Activated CD4-positive, alpha-beta T cell treated with anti-CD3 and anti-CD28 coated beads for 36 hours (primary cell): ENCODE data around the gene DCAF11. TPM values are rescaled to one million over a fixed set of nuclear protein-coding genes. Genes with fewer than 3 reads are reported as not detected.

Source experiments
- ATAC-seq: fragments of 200-7000 bp; cut with Tn5 transposase; one replicate; pipeline ENCODE4 v1.10.0; 2021; ENCODE audit warnings: mild to moderate bottlenecking, moderate library complexity
- CTCF ChIA-PET: fragments of 350-600 bp; sonication (Branson Sonifier 250); formaldehyde crosslinking; loops from one replicate; lab custom pipeline; 2021; ENCODE audit warnings: antibody characterized with exemption; lab: Charles Lee
- POLR2A ChIA-PET: fragments of 350-600 bp; sonication (Branson Sonifier 250); formaldehyde crosslinking; loops from one replicate; lab custom pipeline; 2021; ENCODE audit warnings: antibody characterized with exemption, inconsistent platforms; lab: Charles Lee
- DNase-seq: peaks from one replicate; pipeline ENCODE4 v3.0.0-alpha.2; 2020
- H3K27ac Mint-ChIP-seq: one replicate; pipeline ENCODE4 v1.8.0; 2021; ENCODE audit warnings: mixed read lengths
- H3K27me3 Mint-ChIP-seq: one replicate; pipeline ENCODE4 v1.8.0; 2021; ENCODE audit warnings: mixed read lengths
- H3K36me3 Mint-ChIP-seq: one replicate; pipeline ENCODE4 v1.8.0; 2021; ENCODE audit warnings: low read depth, mixed read lengths
- H3K4me1 Mint-ChIP-seq: one replicate; pipeline ENCODE4 v1.8.0; 2021; ENCODE audit warnings: mixed read lengths
- H3K4me3 Mint-ChIP-seq: one replicate; pipeline ENCODE4 v1.8.0; 2021; ENCODE audit warnings: mild to moderate bottlenecking, moderate library complexity, mixed read lengths
- H3K9me3 Mint-ChIP-seq: one replicate; pipeline ENCODE4 v1.8.0; 2021; ENCODE audit warnings: low read depth, mixed read lengths
- intact Hi-C, 2 experiments: fragments of 100-400 bp; cut with DNase I in 1 of 2; cut with micrococcal nuclease in 1 of 2; formaldehyde crosslinking; loops; one replicate each; pipeline versions ENCODE4 v1.14.2 to v1.15.1; 2022 to 2024; cut with DNase I, micrococcal nuclease
- total RNA-seq, 2 experiments: library from RNA; stranded (reverse); gene quantifications; one replicate each; pipeline ENCODE4 v1.2.3, GENCODE V29; 2021

The DCAF11 gene
- total RNA-seq = 10 to 100 TPM; 74.0 to 86.2 TPM

DNA sequence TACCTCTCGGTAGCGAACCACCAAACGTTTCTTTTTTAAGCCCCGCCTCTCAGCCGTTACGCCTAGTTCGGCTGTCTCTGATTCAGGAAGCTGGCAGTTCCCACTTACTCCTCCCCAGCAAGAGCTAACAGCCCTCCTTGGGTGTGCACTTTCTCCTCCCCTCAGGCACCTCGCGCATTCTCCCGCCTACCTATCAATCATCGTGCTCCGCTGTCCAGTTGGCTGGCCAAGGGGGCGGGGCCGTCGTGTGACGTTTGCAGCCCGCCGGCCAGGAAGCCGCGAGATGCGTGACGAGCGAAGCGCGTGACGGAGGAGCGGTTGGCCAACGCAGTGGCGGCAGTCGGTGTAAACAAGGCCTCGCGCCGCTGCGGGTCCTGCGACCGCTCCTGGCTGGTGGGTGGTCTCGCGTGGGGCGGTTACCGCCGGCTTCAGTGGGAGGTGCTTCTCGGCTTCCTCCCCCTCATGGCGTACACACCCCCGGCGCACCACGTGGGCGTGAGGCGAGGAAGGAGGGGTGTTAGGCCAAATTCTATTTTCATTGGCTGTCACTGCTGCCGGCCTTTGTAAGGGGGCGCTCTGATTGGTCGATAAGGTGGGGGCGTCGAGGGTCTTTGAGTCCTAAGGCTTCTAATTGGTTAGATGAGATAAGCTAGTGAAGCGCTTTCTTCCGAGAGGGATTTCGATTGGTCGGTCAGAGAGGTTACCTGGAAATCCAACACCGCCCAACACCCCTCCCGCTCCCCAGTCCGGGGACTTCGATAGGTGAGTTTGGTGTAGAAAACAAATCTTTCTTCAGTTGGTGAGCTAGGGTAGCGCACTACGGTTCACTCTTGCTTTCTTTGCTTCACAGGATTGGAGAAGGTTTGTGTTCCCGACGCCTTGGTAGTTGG is at the start of gene DCAF11, which contains the start of gene NRL:
Gene DCAF11 (plus strand): TSS at position 246 of the 890 bp plus-strand sequence. CDS start 818 bp downstream, outside the sequence.
Gene NRL (minus strand): TSS at position 418 of the 890 bp plus-strand sequence. CDS start 32,101 bp downstream, outside the sequence.
- Mint-ChIP-seq H3K4me1 (peaks cover 28% of the 10 kb centered on the region), H3K27me3 (no peaks in the 10 kb centered on the region), H3K36me3 (peaks cover 36% of the 10 kb centered on the region), H3K9me3 (no peaks in the 10 kb centered on the region), H3K27ac (peak within 1 kb of the TSS; percentile 97), H3K4me3 (peak within 1 kb of the TSS; percentile 85)
- peak; percentile 99 for DNase-seq
- CTCF ChIA-PET = interaction anchor here (0.8 to 3.3 kb wide), 27 partner anchors 10 to 322 kb away, joined by 3 to 32 read pairs (median 5); partner anchors contain the start of genes CIDEB, EMC9, IRF9 and PCK2
- ATAC-seq = peak; percentile 89
- POLR2A ChIA-PET = interaction anchor here (0.6 to 2.8 kb wide), 20 partner anchors 18 to 316 kb away, joined by 3 to 35 read pairs (median 6); partner anchors contain the start of genes CHMP4A, DHRS1, EMC9 and IPO4
- intact Hi-C loops = loop anchor here (1.0 to 10.0 kb wide), 19 partner anchors 20 to 1020 kb away; partner anchors contain the start of genes EMC9 (in 2 of the 2), GMPR2 (in 2 of the 2), IRF9 (in 2 of the 2) and NEDD8 (in 2 of the 2)

DNA sequence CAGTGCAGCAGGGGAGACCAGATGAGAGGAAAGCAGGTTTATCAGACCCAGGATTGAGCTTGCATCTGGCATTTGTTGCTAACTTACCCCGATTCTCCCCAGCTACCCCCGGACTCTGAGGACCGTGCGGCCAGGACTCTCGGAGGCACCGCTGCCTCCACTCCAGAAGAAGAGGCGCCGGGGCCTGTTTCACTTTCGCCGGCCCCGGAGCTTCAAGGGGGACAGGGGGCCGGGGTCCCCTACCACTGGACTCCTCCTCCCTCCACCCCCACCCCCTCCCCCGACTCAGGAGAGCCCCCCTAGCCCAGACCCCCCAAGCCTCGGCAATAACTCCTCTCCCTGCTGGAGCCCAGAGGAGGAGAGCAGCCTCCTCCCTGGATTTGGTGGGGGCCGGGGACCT is 49.7 kb upstream of the DCAF11 start:
- POLR2A ChIA-PET = no interaction called here
- intact Hi-C loops = no loop called here
- H3K27ac Mint-ChIP-seq = no peak overlapping the region

DNA sequence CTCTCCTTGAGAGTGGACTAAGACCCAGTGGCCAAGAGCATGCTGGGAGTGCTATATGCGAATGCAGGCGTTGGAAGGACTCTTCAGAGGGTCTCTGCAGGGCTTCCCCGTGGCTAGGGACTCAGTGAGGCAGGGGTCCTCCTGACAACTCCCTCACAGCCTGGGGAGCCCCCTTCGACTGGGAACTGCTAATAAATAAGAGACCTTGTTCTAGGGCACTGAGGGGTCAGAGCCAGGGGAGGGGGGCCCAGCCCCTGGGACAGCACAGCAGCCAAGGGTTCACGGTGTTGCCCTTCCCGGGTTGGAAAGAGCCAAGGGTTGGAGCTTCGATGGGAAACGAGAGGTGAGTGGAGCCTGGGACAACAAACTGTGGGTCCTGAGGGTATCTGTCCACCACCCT is 49.2 kb upstream of the DCAF11 start:
- CTCF ChIA-PET = interaction anchor here (0.7 to 1.6 kb wide), 2 partner anchors 29 to 116 kb away, joined by 3 to 4 read pairs; partner anchors contain the start of gene PCK2
- DNase-seq = no peak

More for the DNA sequence above, 49.7 kb upstream of the DCAF11 start:
- no peak for DNase-seq
- CTCF ChIA-PET = interaction anchor here (0.7 to 1.6 kb wide), 3 partner anchors 30 to 115 kb away, joined by 3 to 4 read pairs (median 3); partner anchors contain the start of gene PCK2
- peaks cover 4% of the 10 kb centered on the region for H3K27me3 Mint-ChIP-seq
- H3K4me3 Mint-ChIP-seq = no peak overlapping the region
- H3K9me3 Mint-ChIP-seq = no peaks in the 10 kb centered on the region
- H3K4me1 Mint-ChIP-seq = no peaks in the 10 kb centered on the region
- ATAC-seq = no peak
- no peaks in the 10 kb centered on the region for H3K36me3 Mint-ChIP-seq

DNA sequence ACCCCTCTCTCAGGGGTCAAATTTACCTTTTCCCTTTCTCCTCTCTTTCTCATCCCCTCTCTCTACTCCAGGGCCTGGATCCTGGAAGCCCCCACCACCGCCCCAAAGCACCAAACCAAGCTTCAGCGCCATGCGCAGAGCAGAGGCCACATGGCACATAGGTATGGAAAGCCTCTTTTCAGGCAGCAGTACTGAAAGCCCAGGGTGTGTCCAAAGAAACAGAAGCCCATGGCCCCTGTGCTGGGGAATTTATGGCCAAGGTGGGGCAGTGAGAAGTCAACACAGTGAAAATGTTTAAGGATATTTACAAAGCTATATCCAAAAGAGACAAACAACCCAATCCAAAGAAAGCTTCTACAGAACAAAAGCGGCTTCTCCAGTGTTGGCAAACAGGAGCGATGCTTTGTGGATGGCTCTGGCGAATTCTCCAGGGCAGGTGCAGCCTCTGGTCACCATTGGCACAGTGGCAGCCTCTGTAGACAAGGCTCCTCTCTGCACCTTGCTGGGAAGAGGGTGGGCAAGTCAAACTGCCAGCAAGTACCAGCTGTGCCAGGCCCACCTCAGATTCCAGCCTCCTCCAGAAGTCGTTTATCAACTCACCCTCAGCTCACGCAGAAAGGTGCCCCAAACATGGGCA is 48.0 kb upstream of the DCAF11 start:
- DNase-seq = no peak
- POLR2A ChIA-PET = interaction anchor here (0.5 kb wide), 1 partner anchor 194 kb away, joined by 4 read pairs; no protein-coding TSS in a partner anchor
- Mint-ChIP-seq H3K9me3 (no peaks in the 10 kb centered on the region), H3K4me3 (no peak overlapping the region), H3K4me1 (peaks cover 8% of the 10 kb centered on the region), H3K27me3 (peaks cover 9% of the 10 kb centered on the region), H3K27ac (no peak overlapping the region), H3K36me3 (no peaks in the 10 kb centered on the region)
- intact Hi-C loops = no loop called here
- ATAC-seq = no peak
- CTCF ChIA-PET = interaction anchor here (0.7 to 1.7 kb wide), 4 partner anchors 14 to 75 kb away, joined by 3 to 5 read pairs (median 4); partner anchors contain the start of gene EMC9

More for the DNA sequence above, 49.2 kb upstream of the DCAF11 start:
- H3K4me1 Mint-ChIP-seq = no peaks in the 10 kb centered on the region
- POLR2A ChIA-PET = no interaction called here
- no peaks in the 10 kb centered on the region for H3K36me3 Mint-ChIP-seq
- H3K27ac Mint-ChIP-seq = no peak overlapping the region
- no peak overlapping the region for H3K4me3 Mint-ChIP-seq
- no peak for ATAC-seq
- H3K27me3 Mint-ChIP-seq = peaks cover 7% of the 10 kb centered on the region
- intact Hi-C loops = no loop called here
- H3K9me3 Mint-ChIP-seq = no peaks in the 10 kb centered on the region

DNA sequence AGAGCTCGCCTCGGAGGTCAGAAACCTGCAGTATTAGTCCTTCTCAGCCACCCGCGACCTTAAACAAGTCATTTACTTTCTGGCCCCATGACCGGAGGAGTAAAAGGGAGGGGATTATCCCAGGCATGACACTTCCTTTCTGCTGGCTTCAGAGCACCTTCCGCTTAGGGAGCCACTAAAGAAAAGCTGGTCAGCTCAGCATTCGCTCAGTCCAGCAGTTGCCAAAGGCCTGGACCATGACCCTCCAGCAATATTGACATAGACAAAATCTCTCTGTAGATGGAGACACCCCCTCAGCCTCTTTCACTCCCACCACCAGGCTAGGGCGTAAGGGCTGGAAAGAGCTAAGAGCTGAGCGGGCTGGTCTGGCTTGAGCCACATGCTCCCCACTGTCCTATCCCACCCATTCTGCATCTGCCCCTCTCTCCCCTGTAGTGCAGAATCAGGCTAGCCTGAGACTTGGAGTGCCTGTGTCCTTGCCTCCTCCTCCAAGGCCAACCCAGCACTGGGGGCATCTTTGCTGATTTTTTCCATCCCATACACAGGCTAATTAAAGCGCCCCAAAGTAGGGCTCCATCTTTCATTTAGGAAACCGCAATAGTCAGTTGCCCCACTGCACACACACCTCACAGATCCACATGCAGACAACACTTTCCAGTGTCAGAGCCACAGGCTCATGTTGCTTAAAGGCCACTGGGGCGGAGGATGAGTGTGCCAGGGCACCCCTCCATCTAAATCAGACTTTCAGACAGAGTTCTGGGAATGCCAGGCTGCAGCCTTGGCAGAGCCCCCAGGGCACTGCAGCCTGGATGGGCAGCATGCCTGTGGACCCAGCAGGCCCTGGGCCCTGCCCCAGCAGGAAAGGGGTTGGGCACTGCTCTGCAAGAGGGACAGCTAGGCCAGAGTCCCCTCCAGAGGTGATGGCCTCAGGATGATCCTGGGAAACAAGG is 47.2 kb upstream of the DCAF11 start:
- intact Hi-C loops = no loop called here
- ChIA-PET POLR2A (no interaction called here), CTCF (interaction anchor here (0.7 to 1.7 kb wide), 4 partner anchors 13 to 74 kb away, joined by 3 to 5 read pairs (median 4); partner anchors contain the start of gene EMC9)
- Mint-ChIP-seq H3K27me3 (peaks cover 9% of the 10 kb centered on the region), H3K36me3 (no peaks in the 10 kb centered on the region), H3K4me1 (peaks cover 8% of the 10 kb centered on the region), H3K4me3 (no peak overlapping the region), H3K9me3 (no peaks in the 10 kb centered on the region), H3K27ac (no peak overlapping the region)
- ATAC-seq = no peak
- DNase-seq = no peak

DNA sequence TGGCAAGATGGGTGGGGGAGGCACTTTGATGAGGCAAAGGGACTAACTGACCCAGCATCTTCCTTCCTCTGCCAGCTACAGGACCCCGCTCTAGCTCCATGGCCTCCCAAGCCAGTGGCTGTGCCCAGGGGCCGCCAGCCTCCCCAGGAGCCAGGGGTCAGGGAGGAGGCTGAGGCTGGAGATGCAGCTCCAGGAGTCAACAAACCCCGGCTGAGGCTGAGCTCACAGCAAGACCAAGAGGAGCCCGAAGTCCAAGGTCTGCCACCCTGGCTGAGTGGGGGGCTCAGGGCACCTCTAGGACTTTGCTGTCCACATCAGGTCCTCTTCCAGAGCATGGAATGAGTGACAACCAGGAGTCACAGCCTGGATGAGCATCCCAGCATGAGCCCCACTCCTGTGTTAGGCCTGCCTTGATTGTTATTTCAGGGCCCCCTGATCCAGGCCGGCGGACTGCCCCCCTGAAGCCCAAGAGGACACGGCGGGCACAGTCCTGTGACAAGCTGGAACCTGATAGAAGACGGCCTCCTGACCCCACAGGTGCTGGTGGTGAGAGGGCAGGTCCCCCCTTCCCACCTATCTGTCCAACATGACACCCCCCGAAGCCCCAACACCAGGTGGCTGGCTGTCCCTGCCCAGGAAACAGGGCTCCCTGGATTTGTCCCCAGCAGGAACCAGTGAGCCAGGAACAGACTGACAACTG is 45.7 kb upstream of the DCAF11 start:
- ATAC-seq = no peak

DNA sequence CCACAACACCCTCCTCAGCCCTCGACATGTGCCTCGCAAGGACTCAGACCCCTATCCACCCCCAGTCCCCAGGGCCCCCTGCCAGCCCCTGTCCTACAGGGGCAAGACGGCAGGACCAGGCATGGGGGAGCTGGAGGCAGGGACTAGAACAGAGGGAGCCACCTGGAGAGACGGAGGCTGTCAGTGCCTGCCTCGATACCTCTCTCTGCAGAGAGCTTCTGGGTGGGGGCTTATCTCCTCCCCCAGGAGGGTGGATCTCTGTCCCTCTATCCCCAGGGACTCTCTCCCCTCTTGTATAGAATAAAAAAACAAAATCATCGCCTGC is 45.2 kb upstream of the DCAF11 start:
- Mint-ChIP-seq H3K36me3 (no peaks in the 10 kb centered on the region), H3K27ac (no peak overlapping the region), H3K4me1 (peaks cover 8% of the 10 kb centered on the region), H3K27me3 (peaks cover 9% of the 10 kb centered on the region), H3K4me3 (no peak overlapping the region), H3K9me3 (no peaks in the 10 kb centered on the region)
- no peak for DNase-seq
- CTCF ChIA-PET = interaction anchor here (0.6 to 2.0 kb wide), 4 partner anchors 11 to 39 kb away, joined by 3 to 8 read pairs (median 6); no protein-coding TSS in a partner anchor
- ATAC-seq = no peak
- intact Hi-C loops = no loop called here
- POLR2A ChIA-PET = interaction anchor here (0.5 to 0.6 kb wide), 2 partner anchors 65 to 1153 kb away, joined by 3 read pairs; no protein-coding TSS in a partner anchor

More for the DNA sequence above, 45.7 kb upstream of the DCAF11 start:
- Mint-ChIP-seq H3K27me3 (peaks cover 9% of the 10 kb centered on the region), H3K4me1 (peaks cover 8% of the 10 kb centered on the region), H3K36me3 (no peaks in the 10 kb centered on the region), H3K9me3 (no peaks in the 10 kb centered on the region), H3K27ac (no peak overlapping the region), H3K4me3 (no peak overlapping the region)
- intact Hi-C loops = no loop called here
- DNase-seq = no peak
- CTCF ChIA-PET = interaction anchor here (0.6 to 2.0 kb wide), 4 partner anchors 11 to 40 kb away, joined by 3 to 8 read pairs (median 6); no protein-coding TSS in a partner anchor
- POLR2A ChIA-PET = interaction anchor here (0.6 to 0.7 kb wide), 2 partner anchors 65 to 230 kb away, joined by 3 to 5 read pairs; no protein-coding TSS in a partner anchor

DNA sequence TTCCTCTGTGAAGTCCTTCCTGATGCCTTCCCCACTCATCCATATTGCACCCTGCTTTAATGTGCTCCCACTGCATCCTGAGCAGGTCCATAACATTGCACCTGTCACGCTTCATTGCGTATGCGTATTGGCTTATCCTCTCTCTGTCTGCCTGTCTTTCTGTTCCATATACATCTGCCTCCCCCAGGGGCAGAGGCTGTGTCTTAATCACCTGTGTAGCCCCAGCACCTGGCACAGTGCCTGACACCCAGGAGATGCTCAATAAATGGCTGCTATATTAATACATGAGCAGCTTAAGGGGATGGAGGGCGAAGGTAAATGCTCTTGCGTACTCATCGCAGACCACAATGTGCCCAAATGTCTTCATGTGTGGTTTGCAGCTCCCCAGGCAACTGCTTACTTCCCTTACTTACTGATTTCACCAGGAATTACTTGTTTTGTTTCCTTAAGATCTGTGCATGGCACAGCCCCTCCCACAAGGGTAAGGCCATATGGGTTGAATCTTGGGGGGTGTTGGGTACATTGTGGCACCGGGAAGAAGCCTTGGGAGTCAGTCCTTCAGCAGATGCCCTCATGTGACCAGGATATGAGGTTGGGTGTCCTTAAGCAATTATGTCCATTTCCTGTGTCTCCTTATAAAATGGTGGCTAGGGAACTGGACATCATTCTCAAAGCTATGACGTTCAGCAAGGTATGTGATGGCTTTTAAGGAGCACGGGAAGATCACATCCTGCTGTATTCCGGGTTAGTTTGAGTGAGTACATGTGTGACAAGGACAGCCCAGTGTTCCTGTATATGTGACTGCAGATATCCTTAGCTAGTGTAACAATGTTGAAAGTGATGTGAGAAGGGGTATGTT is 44.1 kb upstream of the DCAF11 start:
- H3K36me3 Mint-ChIP-seq = no peaks in the 10 kb centered on the region
- peak overlapping the region; percentile 10 for H3K27ac Mint-ChIP-seq
- DNase-seq (no peak), ATAC-seq (no peak)
- POLR2A ChIA-PET = no interaction called here
- H3K9me3 Mint-ChIP-seq = no peaks in the 10 kb centered on the region
- H3K4me3 Mint-ChIP-seq = no peak overlapping the region
- CTCF ChIA-PET = interaction anchor here (0.7 to 2.0 kb wide), 4 partner anchors 12 to 38 kb away, joined by 3 to 8 read pairs (median 3); no protein-coding TSS in a partner anchor
- intact Hi-C loops = loop anchor here in 1 of 2 experiments (1.0 kb wide), 1 partner anchor 17 kb away; no protein-coding TSS in a partner anchor
- peaks cover 9% of the 10 kb centered on the region for H3K27me3 Mint-ChIP-seq
- H3K4me1 Mint-ChIP-seq = peaks cover 8% of the 10 kb centered on the region
